Smooth muscle cell (in vitro differentiated cells): Measurements from ENCODE around the gene LNP1. TPM values are rescaled to one million over a fixed set of nuclear protein-coding genes. Genes with fewer than 3 reads are reported as not detected.
A peak's percentile ranks its signal among the peaks of the same experiment; 100 is the strongest.

Source experiments
- DNase-seq: peaks from one replicate; lab custom pipeline; 2025; ENCODE audit not compliant: unreplicated experiment; lab: John Stamatoyannopoulos, UW
- H2AFZ ChIP-seq: fragments of 200-600 bp; sonication (generic); 2 replicates; pipeline ENCODE4 v1.6.0; 2016; ENCODE audit warnings: antibody characterized with exemption, low read depth, mild to moderate bottlenecking
- H3F3A ChIP-seq: fragments of 200-600 bp; sonication (generic); 2 replicates; pipeline ENCODE4 v1.6.0; 2017; ENCODE audit warnings: antibody characterized with exemption, low read depth
- H3K27ac ChIP-seq: fragments of 200-600 bp; sonication (generic); 2 replicates; pipeline ENCODE4 v1.5.1; 2016; ENCODE audit warnings: low read depth, mild to moderate bottlenecking
- H3K27me3 ChIP-seq: fragments of 200-600 bp; sonication (generic); 2 replicates; pipeline ENCODE4 v1.6.1; 2016; ENCODE audit warnings: low read depth, mild to moderate bottlenecking
- H3K36me3 ChIP-seq: fragments of 200-600 bp; sonication (generic); 2 replicates; pipeline ENCODE4 v1.5.1; 2016; ENCODE audit warnings: low read depth
- H3K4me1 ChIP-seq: fragments of 200-600 bp; sonication (generic); 2 replicates; pipeline ENCODE4 v1.5.1; 2016; ENCODE audit warnings: low read depth
- H3K4me2 ChIP-seq: fragments of 200-600 bp; sonication (generic); 2 replicates; pipeline ENCODE4 v1.6.0; 2016; ENCODE audit warnings: mild to moderate bottlenecking
- H3K4me3 ChIP-seq: fragments of 200-600 bp; sonication (generic); 2 replicates; pipeline ENCODE4 v1.5.1; 2016; ENCODE audit warnings: mild to moderate bottlenecking
- H3K79me2 ChIP-seq: fragments of 200-600 bp; sonication (generic); 2 replicates; pipeline ENCODE4 v1.6.0; 2016; ENCODE audit warnings: low read depth, mild to moderate bottlenecking
- H3K9ac ChIP-seq: fragments of 200-600 bp; sonication (generic); 2 replicates; pipeline ENCODE4 v1.6.0; 2016; ENCODE audit warnings: low read depth
- H3K9me3 ChIP-seq: fragments of 200-600 bp; sonication (generic); replicated peaks from 2 replicates; pipeline ENCODE4 v1.5.1; 2016; ENCODE audit warnings: low read depth
- H4K20me1 ChIP-seq: fragments of 200-600 bp; sonication (generic); 2 replicates; pipeline ENCODE4 v1.6.0; 2016; ENCODE audit warnings: low read depth
- WGBS: methylation state at CpG from one replicate; pipeline ENCODE4 v1.1.7; 2016; ENCODE audit warnings: low lambda C conversion rate; 5-methylcytosine and 5-hydroxymethylcytosine counted together
- polyA plus RNA-seq: library from polyadenylated mRNA; unstranded; fragments of >200 nt; fragmentation: Nextera tagmentation; extraction: Ambion mirVana; gene quantifications from 2 replicates; pipeline ENCODE4 v1.2.1, GENCODE V29; 2016
- total RNA-seq: library from RNA; depleted of rRNA; stranded (reverse); fragments of >200 nt; gene quantifications from 2 replicates; pipeline ENCODE4 v1.2.3, GENCODE V29; 2014
- TF ChIP-seq, protein P1 (sequence below): fragments of 200-600 bp; sonication (generic); IDR thresholded peaks from 2 replicates; pipeline ENCODE4 v1.5.1; 2017; ENCODE audit warnings: borderline replicate concordance, mild to moderate bottlenecking, antibody characterized with exemption; ENCODE audit not compliant: insufficient read depth, poor library complexity, severe bottlenecking

LNP1 gene
- total and polyA plus RNA-seq, 2 experiments from 2014 or later, result 3.1 to 4.3 TPM

DNA sequence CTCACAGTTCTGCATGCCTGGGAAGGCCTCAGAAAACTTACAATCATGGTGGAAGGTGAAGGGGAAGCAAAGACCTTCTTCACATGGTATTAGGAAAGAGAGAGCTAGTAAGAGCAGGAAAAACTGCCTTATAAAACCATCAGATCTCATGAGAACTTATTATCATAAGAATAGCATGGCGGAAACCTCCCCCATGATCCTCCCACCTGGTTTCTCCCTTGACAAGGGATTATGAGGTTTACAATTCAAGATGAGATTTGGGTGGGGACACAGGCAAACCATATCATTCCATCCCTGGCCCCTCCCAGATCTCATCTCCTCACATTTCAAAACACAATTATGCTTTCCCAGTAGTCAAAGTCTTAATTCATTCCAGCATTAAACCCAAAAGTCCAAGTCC lies 56.5 kb downstream of the LNP1 start:
- Histone ChIP-seq H3F3A (no peaks in the 10 kb centered on the region), H3K27ac (no peak overlapping the region), H3K4me3 (no peak overlapping the region), H4K20me1 (no peaks in the 10 kb centered on the region), H3K9ac (no peak overlapping the region), H2AFZ (no peak overlapping the region), H3K9me3 (no peaks in the 10 kb centered on the region), H3K27me3 (no peaks in the 10 kb centered on the region), H3K4me1 (no peaks in the 10 kb centered on the region), H3K79me2 (no peaks in the 10 kb centered on the region), H3K4me2 (no peak overlapping the region), H3K36me3 (no peaks in the 10 kb centered on the region)
- no peak for DNase-seq
- 100% methylated on average over 1 of the region's 1 CpG for WGBS
- TF ChIP-seq, protein P1, sequence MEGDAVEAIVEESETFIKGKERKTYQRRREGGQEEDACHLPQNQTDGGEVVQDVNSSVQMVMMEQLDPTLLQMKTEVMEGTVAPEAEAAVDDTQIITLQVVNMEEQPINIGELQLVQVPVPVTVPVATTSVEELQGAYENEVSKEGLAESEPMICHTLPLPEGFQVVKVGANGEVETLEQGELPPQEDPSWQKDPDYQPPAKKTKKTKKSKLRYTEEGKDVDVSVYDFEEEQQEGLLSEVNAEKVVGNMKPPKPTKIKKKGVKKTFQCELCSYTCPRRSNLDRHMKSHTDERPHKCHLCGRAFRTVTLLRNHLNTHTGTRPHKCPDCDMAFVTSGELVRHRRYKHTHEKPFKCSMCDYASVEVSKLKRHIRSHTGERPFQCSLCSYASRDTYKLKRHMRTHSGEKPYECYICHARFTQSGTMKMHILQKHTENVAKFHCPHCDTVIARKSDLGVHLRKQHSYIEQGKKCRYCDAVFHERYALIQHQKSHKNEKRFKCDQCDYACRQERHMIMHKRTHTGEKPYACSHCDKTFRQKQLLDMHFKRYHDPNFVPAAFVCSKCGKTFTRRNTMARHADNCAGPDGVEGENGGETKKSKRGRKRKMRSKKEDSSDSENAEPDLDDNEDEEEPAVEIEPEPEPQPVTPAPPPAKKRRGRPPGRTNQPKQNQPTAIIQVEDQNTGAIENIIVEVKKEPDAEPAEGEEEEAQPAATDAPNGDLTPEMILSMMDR, result no peak

DNA sequence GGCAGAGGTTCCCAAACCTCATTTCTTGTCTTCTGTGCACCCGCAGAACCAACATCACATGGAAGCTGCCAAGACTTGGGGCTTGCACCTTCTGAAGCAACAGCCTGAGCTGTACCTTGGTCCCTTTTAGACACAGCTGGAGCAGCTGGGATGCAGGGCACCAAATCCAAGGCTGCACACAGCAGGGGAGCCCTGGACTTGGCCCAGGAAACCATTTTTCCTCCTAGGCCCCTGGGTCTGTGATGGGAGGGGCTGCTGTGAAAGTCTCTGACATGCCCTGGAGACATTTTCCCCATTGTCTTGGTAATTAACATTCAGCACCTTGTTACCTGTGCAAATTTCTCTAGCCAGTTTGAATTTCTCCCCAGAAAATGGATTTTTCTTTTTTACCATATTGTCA lies 57.5 kb downstream of the LNP1 start:
- TF ChIP-seq, protein P1, result no peak
- H3K9ac ChIP-seq, result no peak overlapping the region
- no peaks in the 10 kb centered on the region for H3K9me3 ChIP-seq
- no peak for DNase-seq
- H4K20me1 ChIP-seq, result no peaks in the 10 kb centered on the region
- 97% methylated on average over 1 of the region's 1 CpG for WGBS
- no peaks in the 10 kb centered on the region for H3K36me3 ChIP-seq
- H3F3A ChIP-seq, result no peaks in the 10 kb centered on the region
- H3K4me1 ChIP-seq, result no peaks in the 10 kb centered on the region
- no peaks in the 10 kb centered on the region for H3K27me3 ChIP-seq
- no peak overlapping the region for H3K4me2 ChIP-seq
- H3K79me2 ChIP-seq, result no peaks in the 10 kb centered on the region
- no peak overlapping the region for H2AFZ ChIP-seq
- H3K4me3 ChIP-seq, result no peak overlapping the region
- no peak overlapping the region for H3K27ac ChIP-seq

DNA sequence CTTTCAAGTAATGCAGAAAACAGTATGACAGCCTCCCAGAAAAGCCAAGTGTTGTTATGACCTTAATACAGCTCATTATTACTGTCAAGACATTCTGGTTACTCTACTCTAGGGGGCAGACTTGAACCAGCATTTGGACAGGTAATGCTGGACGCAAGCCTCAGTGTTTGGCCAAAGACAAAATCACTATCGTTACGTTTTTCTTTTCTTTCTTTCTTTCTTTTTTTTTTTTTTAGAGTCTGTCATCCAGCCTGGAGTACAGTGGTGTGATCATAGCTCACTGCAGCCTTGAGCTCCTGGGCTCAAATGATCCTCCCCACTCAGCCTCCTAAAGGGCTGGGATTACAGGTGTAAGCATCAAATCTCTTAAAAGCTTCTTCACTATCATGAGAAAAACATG lies 61.7 kb downstream of the LNP1 start:
- Histone ChIP-seq H3K27me3 (no peaks in the 10 kb centered on the region), H3K79me2 (no peaks in the 10 kb centered on the region), H3K9me3 (peaks cover 1% of the 10 kb centered on the region), H3K4me2 (peak overlapping the region; percentile 3), H3K36me3 (no peaks in the 10 kb centered on the region), H3K4me3 (no peak overlapping the region), H3F3A (no peaks in the 10 kb centered on the region), H2AFZ (no peak overlapping the region), H3K4me1 (no peaks in the 10 kb centered on the region), H3K9ac (no peak overlapping the region), H4K20me1 (no peaks in the 10 kb centered on the region), H3K27ac (no peak overlapping the region)
- no peak for DNase-seq
- 8% methylated on average over 3 of the region's 3 CpGs for WGBS
- TF ChIP-seq, protein P1, result peak; percentile 78

DNA sequence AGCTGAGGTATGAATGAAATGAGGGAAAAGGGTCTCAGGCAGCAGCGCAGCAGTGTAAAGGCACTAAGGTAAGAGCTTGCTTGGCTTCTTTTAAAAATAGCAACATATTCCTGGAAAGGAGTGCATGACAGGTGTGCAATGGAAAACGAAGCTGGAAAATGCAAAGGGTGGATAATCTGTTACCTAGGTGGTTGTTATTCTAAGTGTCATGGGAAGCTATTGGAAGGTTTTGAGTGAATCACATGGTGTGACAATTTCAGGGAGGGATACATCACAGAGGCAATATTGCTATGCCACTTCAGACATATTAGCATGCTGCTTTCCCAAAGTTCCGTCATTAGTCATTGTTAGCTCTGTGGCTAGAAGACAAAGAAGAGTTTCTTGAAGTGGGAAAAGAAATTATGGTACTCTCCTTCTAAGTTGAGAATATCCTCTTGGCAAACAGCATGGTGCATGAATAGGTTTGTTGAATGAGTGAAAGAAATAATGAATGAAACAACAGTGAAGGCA lies 62.4 kb downstream of the LNP1 start:
- 77% methylated on average over 3 of the region's 3 CpGs for WGBS
- H3K79me2 ChIP-seq, result no peaks in the 10 kb centered on the region
- DNase-seq, result no peak
- H3K36me3 ChIP-seq, result no peaks in the 10 kb centered on the region
- H3K9me3 ChIP-seq, result peaks cover 4% of the 10 kb centered on the region
- H3K9ac ChIP-seq, result no peak overlapping the region
- H3K27me3 ChIP-seq, result no peaks in the 10 kb centered on the region
- H3F3A ChIP-seq, result no peaks in the 10 kb centered on the region
- H2AFZ ChIP-seq, result no peak overlapping the region
- no peak overlapping the region for H3K27ac ChIP-seq
- H3K4me2 ChIP-seq, result no peak overlapping the region
- H3K4me3 ChIP-seq, result no peak overlapping the region
- H4K20me1 ChIP-seq, result no peaks in the 10 kb centered on the region
- no peaks in the 10 kb centered on the region for H3K4me1 ChIP-seq
- TF ChIP-seq, protein P1, result no peak
